ENCODE measurements around the gene SPG7.

SPG7 gene

GRCh38 chr16:89596957-89597649 lies 88.9 kb downstream of the SPG7 start:
- DNase-seq (ENCODE audit: low read depth, low spot score) = no peak

DNA sequence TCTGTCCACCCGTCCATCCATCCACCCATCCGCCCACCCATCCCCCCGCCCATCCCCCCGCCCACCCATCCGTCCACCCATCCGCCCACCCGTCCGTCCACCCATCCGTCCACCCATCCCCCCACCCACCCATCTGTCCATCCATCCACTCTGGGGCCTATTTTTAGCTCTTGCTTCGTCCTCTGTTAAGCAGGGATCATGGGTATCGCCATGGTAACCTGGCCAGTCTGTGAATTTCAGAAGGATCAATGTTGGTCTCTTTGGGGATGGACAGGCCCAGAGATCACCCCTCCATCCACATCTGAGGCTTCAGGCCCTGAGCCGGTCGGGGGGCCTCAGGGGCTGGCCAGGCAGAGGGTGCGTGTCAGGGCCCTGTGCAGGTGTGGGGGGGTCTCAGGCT lies 90.0 kb downstream of the SPG7 start:
- no peak for DNase-seq (ENCODE audit: low read depth, low spot score)

DNA sequence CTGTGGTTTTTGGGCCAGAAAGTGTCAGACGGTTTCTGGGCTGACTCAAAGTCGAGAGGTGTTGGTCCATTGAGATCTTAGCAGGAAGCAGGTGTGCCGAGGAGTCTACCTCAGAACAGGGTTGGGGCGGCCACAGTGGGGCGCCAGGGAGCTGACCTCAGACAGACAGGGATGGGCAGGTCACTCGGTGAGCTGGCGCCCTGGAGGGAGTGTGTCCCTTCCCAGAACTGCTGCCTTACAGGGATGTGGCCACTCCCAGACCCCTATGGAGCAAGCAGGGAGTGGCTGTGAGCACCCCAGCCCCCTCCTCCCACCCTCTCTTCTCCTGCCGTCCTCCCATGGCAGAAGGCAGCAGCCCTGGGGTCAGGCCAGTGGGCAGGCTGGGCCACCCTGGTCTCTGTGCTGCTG lies 91.3 kb downstream of the SPG7 start:
- DNase-seq (ENCODE audit: low read depth, low spot score) = peak; percentile 87

GRCh38 chr16:89599902-89600301 lies 91.7 kb downstream of the SPG7 start:
- no peak for DNase-seq (ENCODE audit: low read depth, low spot score)

DNA sequence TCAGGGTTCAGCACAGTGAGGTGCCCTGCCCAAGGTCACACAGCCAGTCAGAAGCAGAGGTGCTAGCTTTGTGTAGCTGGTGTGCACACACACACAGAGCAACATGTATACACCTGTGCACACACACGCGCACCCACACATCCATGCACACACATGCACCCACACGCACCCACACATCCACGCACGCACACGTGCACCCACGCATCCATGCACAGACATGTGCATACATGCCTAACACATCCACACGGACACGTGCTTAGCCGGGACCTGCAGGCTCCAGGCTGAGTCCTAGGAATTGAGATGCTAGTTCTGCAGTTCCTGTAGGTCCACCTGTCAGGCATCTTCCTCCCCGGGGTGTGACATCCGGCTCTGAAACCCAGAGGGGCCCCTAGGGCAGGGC lies 92.2 kb downstream of the SPG7 start:
- no peak for DNase-seq (ENCODE audit: low read depth, low spot score)

DNA sequence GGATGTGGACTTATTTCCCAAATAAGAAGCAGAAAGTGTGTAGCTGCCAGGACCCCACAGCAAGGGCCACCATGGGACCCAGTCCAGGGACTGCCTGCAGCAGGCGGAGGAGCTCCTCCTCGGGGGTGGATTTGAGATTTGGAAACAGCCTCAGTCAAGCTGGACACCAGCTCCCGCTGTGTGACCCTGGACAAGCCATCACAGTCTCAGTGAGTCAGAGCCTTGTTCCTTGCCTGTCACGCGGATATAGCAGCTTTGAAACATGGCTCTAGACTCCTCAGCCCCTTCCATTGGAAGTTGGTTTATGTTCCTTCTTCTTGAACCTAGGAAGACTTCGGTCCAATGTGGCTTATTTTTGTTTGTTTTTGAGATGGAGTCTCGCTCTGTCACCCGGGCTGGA lies 92.8 kb downstream of the SPG7 start:
- no peak for DNase-seq (ENCODE audit: low read depth, low spot score)

DNA sequence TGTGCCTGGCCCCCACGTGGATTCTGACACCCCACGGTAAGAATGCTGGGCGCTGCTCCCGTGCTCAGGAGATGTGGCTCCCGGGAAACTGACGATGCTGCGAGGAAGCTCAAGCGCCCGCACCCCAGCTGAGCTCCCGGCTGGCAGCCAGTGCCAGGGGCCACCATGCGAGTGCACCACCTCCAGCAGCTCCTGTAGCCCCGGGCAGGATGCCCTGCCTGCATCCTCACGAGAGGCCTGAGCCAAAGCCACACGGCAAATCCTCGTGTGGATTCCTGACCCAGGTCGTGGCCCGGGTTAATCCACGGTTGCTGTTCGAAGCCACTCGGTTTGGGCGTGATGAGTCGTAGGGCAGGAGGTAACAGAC lies 93.7 kb downstream of the SPG7 start:
- no peak for DNase-seq (ENCODE audit: low read depth, low spot score)

- peak; percentile 66 for DNase-seq (ENCODE audit: low read depth, low spot score)
Observed at GRCh38 chr16:89602273-89602951, 94.2 kb downstream of the SPG7 start.

DNA sequence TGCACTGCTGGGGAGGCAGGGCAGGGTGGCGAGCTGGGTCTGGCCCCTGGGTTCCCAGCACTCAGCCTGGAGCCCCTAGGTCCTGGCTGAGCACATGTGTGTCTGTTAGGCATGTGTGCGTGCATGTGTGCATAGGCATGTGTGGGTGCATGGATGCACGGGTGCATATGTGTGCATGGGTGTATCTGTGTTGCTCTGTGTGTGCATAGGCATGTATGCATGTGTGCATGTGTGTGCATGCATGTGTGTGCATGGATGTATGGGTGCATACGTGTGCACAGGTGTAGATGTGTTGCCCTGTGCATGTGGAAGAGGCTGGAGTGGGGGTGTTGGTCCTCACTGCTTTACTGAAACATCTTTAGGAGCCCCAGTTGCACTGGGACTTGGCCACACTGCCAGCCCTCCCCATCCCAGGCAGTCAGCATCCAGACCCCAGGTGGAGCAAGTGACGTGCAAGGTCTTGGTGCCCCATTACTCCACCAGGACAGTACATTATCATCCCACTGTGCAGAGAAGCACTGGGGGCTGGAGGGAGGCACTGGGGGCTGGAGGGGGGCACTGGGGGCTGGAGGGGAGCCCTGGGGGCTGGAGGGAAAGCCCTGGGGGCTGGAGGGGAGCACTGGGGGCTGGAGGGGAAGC lies 94.9 kb downstream of the SPG7 start:
- DNase-seq (ENCODE audit: low read depth, low spot score) = no peak

DNA sequence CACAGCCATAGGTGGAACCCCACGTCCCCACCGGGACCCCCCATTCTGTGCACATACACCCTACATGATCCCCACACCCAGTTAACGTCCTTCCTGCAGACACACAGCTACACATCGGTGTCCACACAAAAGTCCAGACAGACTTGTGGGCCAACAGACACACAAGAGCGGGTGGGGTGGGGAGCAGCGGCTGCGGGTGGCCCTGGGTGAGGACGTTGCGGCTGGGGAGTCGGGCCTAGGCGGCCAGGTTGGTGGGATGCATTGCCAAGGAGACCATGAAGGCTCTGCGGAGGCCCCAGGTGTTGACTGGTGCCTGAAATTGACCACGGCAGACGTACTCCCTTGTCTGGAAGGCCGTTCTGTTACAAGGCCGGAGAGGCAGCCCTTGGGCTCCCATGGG lies 96.6 kb downstream of the SPG7 start:
- no peak for DNase-seq (ENCODE audit: low read depth, low spot score)

DNA sequence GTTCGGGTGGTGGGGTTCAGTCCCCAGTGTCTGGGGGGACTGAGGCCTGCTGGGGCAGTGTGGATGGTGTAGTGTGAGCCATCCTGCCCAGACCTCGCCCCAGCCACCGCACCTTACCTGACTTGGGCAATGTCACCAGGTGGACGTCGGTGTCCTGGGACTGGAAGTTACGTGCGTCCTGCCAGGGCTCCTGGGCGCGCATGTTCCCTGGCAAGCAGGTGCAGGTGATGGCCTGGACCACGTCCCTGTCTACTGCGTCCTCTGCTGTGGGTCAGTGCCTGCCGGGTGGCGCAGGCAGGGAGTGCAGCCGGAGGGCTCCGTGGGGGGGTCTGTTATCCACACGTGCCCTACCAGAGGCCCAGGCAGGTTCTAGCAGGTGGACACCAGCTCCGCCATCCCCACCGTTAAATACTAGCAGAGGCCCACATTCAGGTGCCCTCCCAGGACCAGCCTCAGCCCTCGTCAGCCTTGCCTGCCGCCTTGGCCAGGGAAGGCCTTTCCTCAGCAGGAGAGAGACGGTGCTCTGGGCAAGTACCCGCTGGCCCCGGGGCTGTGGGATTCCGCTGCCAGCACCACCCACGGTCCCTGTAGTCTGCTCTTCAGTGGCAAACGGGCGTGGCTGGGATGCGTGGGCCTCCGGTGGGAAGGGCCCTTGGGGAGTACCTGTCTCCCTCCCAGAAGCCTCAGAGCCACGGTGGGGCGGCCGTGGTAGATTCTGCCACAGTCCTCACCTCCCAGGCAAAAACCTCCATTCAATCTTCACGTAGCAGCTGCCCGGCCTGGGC lies 97.2 kb downstream of the SPG7 start:
- no peak for DNase-seq (ENCODE audit: low read depth, low spot score)

DNA sequence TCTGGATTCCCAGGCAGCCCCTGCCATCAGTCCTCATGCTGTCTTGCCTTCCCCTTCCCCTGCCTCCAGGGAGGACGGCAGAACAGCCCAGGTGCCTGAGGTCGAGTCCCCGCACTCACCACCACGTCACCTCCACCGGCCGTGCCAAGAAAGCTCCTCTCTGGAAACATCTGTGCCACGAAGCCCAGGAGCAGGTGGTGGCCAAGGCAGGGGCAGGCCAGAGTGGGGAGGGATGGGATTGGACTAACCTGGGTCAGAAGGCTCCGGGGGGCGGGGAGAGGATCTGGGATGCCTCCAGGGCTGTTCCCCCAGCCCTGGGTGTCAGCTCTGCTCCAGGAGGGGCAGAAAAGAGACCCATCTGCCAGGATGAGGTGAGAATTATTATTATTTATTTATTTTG lies 97.8 kb downstream of the SPG7 start:
- no peak for DNase-seq (ENCODE audit: low read depth, low spot score)
